ENCODE data around the gene CDH8. TPM values are rescaled to one million over a fixed set of nuclear protein-coding genes. Genes with fewer than 3 reads are reported as not detected.
A peak's percentile ranks its signal among the peaks of the same experiment; 100 is the strongest.

The CDH8 gene
- total and polyA plus RNA-seq, 3 donors from 2014 or later, result 0.83 to 2.8 (median 0.87) TPM

- DNase-seq, result peak; percentile 49
- WGBS, 2 donors, result 1 to 5% methylated on average over 16 to 61 of the region's 65 CpGs
- Histone ChIP-seq H3K4me3 (peak overlapping the region; percentile 29 to 43), H3K27ac (no peak overlapping the region), H3K36me3 (ENCODE audit: low read depth, missing control alignments) (no peaks in the 10 kb centered on the region), H3K4me1 (peaks cover 7% of the 10 kb centered on the region), H3K27me3 (no peaks in the 10 kb centered on the region), H3K9me3 (no peaks in the 10 kb centered on the region)
- no peak for TF ChIP-seq POLR2A (IDR thresholded peaks at IDR 0.05)
- TF ChIP-seq CTCF (IDR thresholded peaks at IDR 0.05), result no peak
- intact Hi-C loops (cut with DNase I; ENCODE audit: low total_unique reads), result no loop called here
Observed at GRCh38 chr16:62035115-62036092, 834 bp downstream of the CDH8 start.

- intact Hi-C loops (cut with DNase I; ENCODE audit: low total_unique reads), result no loop called here
- Histone ChIP-seq H3K9me3 (no peaks in the 10 kb centered on the region), H3K36me3 (ENCODE audit: low read depth, missing control alignments) (no peaks in the 10 kb centered on the region), H3K27ac (no peak overlapping the region), H3K4me1 (peaks cover 7% of the 10 kb centered on the region), H3K4me3 (peak overlapping the region; percentile 29 to 43), H3K27me3 (no peaks in the 10 kb centered on the region)
- 4 to 5% methylated on average over 29 to 32 of the region's 32 CpGs for WGBS, 2 donors
- TF ChIP-seq CTCF (IDR thresholded peaks at IDR 0.05) (no peak), POLR2A (IDR thresholded peaks at IDR 0.05) (no peak)
- DNase-seq, result peak; percentile 14
Observed at GRCh38 chr16:62034231-62035114, 1.8 kb downstream of the CDH8 start.

- DNase-seq, result no peak
- no peak for TF ChIP-seq POLR2A (IDR thresholded peaks at IDR 0.05)
- no peak for TF ChIP-seq CTCF (IDR thresholded peaks at IDR 0.05)
- no peaks in the 10 kb centered on the region for H3K27me3 ChIP-seq
- peaks cover 7% of the 10 kb centered on the region for H3K4me1 ChIP-seq
- intact Hi-C loops (cut with DNase I; ENCODE audit: low total_unique reads), result no loop called here
- H3K36me3 ChIP-seq (ENCODE audit: low read depth, missing control alignments), result no peaks in the 10 kb centered on the region
- H3K9me3 ChIP-seq, result no peaks in the 10 kb centered on the region
- no peak overlapping the region for H3K27ac ChIP-seq
- 64 to 75% methylated on average over 1 of the region's 1 CpG for whole genome bisulfite sequencing, 2 donors
- no peak overlapping the region for H3K4me3 ChIP-seq
Observed at GRCh38 chr16:62033065-62033464, 3.2 kb downstream of the CDH8 start.

GRCh38 chr16:62029947-62030346 lies 6.3 kb downstream of the CDH8 start:
- 84 to 88% methylated on average over 3 of the region's 3 CpGs for WGBS, 2 donors
- H3K9me3 ChIP-seq, result no peaks in the 10 kb centered on the region
- peaks cover 5% of the 10 kb centered on the region for H3K4me1 ChIP-seq
- H3K36me3 ChIP-seq (ENCODE audit: low read depth, missing control alignments), result no peaks in the 10 kb centered on the region
- TF ChIP-seq POLR2A (IDR thresholded peaks at IDR 0.05), result no peak
- TF ChIP-seq CTCF (IDR thresholded peaks at IDR 0.05), result no peak
- no peak for DNase-seq
- H3K27ac ChIP-seq, result no peak overlapping the region
- intact Hi-C loops (cut with DNase I; ENCODE audit: low total_unique reads), result no loop called here
- no peaks in the 10 kb centered on the region for H3K27me3 ChIP-seq
- no peak overlapping the region for H3K4me3 ChIP-seq

Measured in testis (tissue), 3 donors.